ENCODE measurements around the gene CD59.
"Not testable (repeated sequence)": the region's sequence is repeated elsewhere in the genome, so short reads cannot be mapped to it uniquely, and the experiment has no call there.

Gene CD59

GRCh38 chr11:33713151-33713855, 22.9 kb downstream of the CD59 start:
- DNase-seq = no peak

- DNase-seq = no peak
Observed at GRCh38 chr11:33712436-33712835, 23.8 kb downstream of the CD59 start.

- DNase-seq = no peak
Observed at GRCh38 chr11:33709466-33709865, 26.8 kb downstream of the CD59 start.

DNA sequence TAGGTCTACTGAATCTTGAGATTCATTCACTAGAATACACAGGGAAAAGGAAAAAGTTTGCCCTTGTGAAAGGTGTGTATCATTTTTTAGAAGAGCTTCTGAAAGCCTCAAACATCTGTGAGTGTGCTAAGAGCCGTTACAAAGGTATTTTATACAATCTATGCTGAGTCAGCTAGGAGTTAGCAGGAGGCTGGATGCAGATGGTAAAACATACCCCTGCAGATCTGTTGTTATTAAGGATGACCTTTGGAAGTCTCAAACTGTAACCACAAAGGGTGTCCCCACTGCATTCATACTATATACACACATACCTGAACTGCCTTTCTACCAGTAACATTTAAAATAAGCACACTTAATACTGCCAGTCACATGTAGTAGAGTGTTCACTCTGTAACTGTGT, 27.2 kb downstream of the CD59 start:
- DNase-seq = no peak

- not testable (repeated sequence) for DNase-seq
Observed at GRCh38 chr11:33707831-33708230, 28.4 kb downstream of the CD59 start.

DNA sequence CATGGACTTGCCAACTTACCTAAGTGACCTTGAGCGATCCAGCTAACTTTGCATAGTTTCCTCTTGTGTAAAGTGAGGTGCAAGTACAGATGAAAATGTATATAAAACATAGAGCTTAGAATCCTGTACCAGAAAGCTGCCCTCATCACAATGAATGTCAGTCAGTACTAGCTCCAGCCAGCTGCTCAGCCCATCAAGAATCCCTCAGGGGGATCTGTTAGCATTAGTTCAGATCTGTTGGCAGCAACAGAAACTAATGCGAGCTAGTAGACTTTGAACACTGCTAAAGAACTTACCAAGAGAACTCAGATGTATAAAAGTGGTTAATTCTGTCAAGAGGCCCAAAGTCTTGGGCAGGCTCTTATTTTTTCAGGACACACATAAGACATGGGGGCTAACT, 29.3 kb downstream of the CD59 start:
- DNase-seq = no peak

GRCh38 chr11:33706546-33706945, 29.7 kb downstream of the CD59 start:
- no peak for DNase-seq

DNA sequence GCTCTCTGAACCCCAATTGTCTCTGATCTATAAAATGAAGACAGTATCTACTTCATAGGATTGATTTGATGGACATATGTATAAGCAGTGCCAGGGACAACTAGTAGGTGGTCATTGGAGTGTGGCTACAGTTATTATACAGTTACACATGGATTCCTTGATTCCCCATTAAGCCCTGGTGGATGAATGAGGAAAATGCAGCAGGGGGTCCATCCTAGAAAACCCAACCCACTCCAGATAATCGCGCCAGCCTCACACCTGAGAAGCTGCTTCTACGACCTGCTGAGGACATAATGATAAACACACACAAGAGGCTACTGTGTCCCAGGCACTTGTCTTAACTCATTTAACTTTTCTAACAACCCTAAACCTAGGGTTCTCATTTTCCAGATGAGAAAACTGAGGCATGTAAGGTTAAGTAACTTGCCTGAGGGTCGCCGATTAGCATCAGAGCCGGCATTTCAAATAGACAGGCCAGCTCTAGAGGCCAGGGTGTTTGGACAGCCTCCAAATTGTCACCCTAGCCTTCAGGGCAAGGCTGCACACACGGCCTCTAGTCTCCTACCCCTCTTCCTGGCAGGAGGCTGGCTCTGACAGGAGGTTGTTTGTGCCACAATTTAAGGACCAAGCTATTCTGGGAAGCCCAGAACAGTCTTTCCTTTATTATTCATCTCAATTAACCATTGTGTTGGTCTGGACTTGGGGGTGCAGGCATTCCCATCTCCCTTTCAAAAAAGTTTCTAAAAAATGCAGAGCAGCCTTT, 31.8 kb downstream of the CD59 start:
- DNase-seq = no peak

- no peak for DNase-seq
Observed at GRCh38 chr11:33703788-33704187, 32.4 kb downstream of the CD59 start.

DNA sequence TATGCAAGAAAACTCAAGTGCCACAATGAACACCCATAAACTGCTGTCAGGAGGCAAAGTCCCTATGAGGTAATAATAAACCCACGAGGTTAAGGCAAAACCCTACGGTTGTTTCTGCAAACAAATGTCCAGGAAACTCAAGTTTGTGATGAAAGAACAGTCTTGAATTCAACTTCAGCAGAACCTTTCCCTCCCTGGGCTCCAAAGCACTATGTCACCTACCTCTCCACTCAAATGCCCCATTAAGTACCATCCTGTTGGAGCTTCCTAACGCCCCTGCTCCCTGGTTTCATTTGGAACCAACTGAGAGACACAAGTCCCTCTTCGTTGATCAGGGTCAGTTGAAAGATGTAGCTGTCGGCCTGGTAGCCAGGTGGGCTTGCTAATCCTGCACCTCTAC, 33.0 kb downstream of the CD59 start:
- DNase-seq = no peak

GRCh38 chr11:33701302-33702230, 34.7 kb downstream of the CD59 start:
- DNase-seq = no peak

GRCh38 chr11:33700502-33701271, 35.5 kb downstream of the CD59 start, which contains the start of gene C11orf91:
TSS of gene C11orf91 (minus strand) at chr11:33700826. CDS start at chr11:33700740, 86 bp downstream.
- peak; percentile 93 for DNase-seq

GRCh38 chr11:33700063-33700501, 36.1 kb downstream of the CD59 start:
- no peak for DNase-seq

DNA sequence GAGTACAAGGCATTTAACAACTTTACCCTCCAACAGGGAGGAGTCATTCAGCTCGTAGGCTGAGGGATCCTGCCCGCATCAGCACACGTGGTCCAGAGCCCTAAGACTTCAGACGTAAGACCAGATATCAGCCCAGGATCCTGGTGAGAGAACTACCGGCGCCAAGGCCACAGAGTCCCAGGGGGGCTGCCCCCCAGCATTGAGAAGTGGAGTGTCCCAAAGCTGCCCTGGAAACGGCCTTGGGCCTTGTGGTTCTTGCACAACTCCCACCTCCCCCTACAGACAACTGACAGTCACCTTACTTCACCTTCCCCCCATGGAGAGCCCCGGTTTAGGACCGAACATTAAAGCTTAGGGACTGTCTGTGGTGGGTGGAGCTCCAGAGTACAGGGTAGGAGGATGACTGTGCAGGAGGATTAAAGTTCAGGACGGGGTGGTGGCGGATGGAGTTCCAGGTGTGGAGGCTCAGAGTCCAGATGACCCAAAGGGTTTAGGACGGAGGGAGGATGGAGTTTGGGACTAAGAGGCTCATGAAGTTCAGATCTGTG, 36.6 kb downstream of the CD59 start:
- DNase-seq = no peak

- DNase-seq = no peak
Observed at GRCh38 chr11:33698921-33699320, 37.3 kb downstream of the CD59 start.

- DNase-seq = no peak
Observed at GRCh38 chr11:33697997-33698396, 38.2 kb downstream of the CD59 start.

DNA sequence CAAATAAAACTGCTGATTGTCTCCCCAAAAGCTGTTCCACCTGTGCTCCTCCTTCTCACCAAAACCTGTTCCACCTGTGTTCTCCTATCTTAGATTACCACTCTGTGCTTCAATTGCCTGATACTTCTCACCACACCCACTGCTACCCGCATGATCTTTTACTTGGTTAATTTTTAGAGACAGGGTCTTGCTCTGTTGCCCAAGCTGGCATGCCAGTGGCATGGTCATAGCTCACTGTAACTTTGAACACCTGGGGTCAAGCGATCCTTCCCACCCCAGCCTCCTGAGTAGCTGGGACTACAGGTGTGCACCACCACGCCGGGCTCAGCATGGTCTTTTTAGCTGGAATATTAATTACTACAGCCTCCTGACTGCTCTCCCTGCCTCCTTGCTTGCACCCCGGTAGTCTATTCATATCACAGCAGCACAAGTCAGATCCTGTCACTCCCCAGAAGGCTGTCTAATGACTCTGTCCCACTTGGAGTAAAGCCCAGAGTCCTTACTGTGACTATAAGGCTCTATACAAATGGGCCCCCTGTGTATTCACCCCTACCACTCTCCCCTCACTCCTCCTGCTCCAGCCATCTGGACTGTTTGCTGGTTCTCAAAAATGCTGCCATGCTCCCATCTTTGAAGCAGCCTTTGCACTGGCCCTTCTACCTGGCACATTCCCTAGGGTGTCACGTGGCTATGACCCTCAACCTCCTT, 39.1 kb downstream of the CD59 start:
- no peak for DNase-seq

DNA sequence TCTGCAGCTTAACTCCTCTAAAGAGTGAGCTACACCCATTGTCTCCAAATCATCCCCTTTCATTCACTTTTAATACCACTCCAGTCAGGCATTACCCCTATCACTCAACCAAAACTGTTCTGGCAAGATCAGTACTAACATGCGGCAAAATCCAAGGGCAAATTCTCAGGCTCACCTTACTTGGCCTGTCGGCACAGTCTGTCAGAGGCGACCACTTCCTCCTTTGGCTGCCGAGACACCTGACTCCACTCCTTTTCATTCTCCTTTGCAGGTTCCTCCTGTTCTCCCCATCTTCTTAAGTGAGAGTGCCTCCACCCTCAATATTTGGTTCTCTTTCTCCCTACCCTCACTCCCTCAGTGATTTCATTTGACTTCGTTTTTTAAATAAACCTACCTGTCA, 39.8 kb downstream of the CD59 start:
- no peak for DNase-seq

DNA sequence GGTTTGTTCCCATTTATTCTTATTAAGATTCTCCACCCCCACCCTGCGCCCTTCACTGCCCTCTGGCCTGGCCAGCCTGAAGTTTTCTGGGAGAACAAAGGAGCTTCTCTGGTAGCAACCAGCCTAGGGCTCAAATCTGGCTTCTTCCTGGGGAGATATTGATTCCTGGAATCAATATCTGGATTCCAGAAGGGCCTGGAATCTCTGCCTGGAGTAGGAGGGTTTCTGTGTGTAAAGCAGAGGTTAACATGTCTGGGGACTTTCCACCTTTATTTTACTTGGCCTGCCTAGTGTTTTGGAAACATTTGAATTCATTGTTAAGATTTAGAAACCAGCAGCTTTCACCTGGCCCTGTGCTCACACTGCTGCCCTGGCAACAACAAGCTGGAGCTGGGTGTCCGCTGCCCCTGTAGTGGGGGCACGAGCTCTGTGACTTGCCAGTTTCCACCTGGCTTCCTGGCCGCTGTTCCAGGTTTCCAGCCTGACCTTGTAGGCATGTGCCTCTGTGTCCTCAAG, 41.1 kb downstream of the CD59 start:
- DNase-seq = no peak

DNA sequence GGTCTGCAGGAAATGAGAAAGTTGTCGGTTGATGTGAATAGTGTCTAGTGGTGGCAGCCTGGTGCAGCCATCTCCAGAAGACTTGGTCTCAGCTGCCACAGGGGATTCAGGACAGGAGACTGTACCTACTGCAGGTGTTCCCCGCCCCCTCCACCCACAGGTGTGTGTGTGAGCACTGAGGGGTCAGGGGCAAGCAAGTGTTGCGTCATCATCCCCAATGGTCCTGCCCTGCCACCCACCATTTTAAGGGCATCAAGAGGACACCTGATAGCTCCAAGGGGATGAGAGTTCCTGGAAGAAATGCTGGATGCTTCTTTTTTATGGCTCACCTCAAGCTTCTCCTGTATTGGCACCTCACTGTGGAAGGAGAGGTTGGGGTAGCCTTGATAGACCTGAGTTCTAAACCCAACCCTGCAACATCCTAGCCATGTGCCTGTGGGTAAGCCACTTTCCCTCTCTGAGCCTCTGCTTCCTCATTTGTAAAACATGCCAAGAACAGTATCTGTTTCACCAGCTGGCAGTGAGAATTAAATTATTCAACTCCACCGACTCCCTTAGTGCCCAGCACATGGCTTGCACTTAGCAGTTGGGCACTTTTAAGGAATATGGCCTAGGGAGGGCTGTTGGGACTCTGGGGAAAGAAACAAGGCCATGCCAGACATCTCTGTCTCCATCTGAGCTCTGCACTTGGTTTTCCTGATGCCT, 41.7 kb downstream of the CD59 start:
- no peak for DNase-seq

GRCh38 chr11:33692541-33692940, 43.7 kb downstream of the CD59 start:
- no peak for DNase-seq
